Natural killer cell (primary cell): ENCODE measurements around the gene ZNF627. TPM values are rescaled to one million over a fixed set of nuclear protein-coding genes. Genes with fewer than 3 reads are reported as not detected.
A peak's percentile ranks its signal among the peaks of the same experiment; 100 is the strongest.

Experiments used
- ATAC-seq, 3 donors: fragments of 150-1000 bp in 2 of 3; fragments of 200-7000 bp in 1 of 3; cut with Tn5 transposase; 1 replicate in 1 of 3; 2 replicates in 2 of 3; pipeline ENCODE4 v1.10.0; 2021; ENCODE audit warnings: mild to moderate bottlenecking in 2 of 3, moderate library complexity in 2 of 3
- DNase-seq, 2 donors: peaks; one replicate each; pipeline versions ENCODE4 v3.0.0 to v3.0.0-alpha.2; 2013 to 2021; ENCODE audit warnings: mixed read lengths in 1 of 2
- H3K27ac ChIP-seq: one replicate; pipeline ENCODE4 v1.5.1; 2013; ENCODE audit warnings: mild to moderate bottlenecking, low read length
- H3K27me3 ChIP-seq: one replicate; pipeline ENCODE4 v1.6.1; 2013; ENCODE audit warnings: low read length; ENCODE audit not compliant: control insufficient read depth, insufficient read depth
- H3K36me3 ChIP-seq: one replicate; pipeline ENCODE4 v1.6.1; 2013; ENCODE audit warnings: low read length; ENCODE audit not compliant: control insufficient read depth, insufficient read depth
- H3K4me1 ChIP-seq: one replicate; pipeline ENCODE4 v1.6.1; 2013; ENCODE audit warnings: low read length; ENCODE audit not compliant: control insufficient read depth, insufficient read depth
- H3K4me3 ChIP-seq: one replicate; pipeline ENCODE4 v1.5.1; 2013; ENCODE audit warnings: low read length
- H3K9me3 ChIP-seq: one replicate; pipeline ENCODE4 v1.6.1; 2013; ENCODE audit warnings: low read length; ENCODE audit not compliant: control insufficient read depth, insufficient read depth
- H3K27ac Mint-ChIP-seq, 2 donors: one replicate each; pipeline ENCODE4 v1.8.0; 2022; ENCODE audit warnings: mild to moderate bottlenecking in 2 of 2, mixed read lengths in 2 of 2, moderate library complexity in 1 of 2
- H3K27me3 Mint-ChIP-seq, 2 donors: one replicate each; pipeline ENCODE4 v1.8.0; 2022; ENCODE audit warnings: low read depth in 2 of 2, mixed read lengths in 2 of 2
- H3K36me3 Mint-ChIP-seq: one replicate; pipeline ENCODE4 v1.8.0; 2022; ENCODE audit warnings: mixed read lengths
- H3K4me1 Mint-ChIP-seq, 2 donors: one replicate each; pipeline ENCODE4 v1.8.0; 2022; ENCODE audit warnings: mixed read lengths in 2 of 2
- H3K4me3 Mint-ChIP-seq: one replicate; pipeline ENCODE4 v1.8.0; 2022; ENCODE audit warnings: mild to moderate bottlenecking, moderate library complexity, mixed read lengths
- H3K9me3 Mint-ChIP-seq, 2 donors: one replicate each; pipeline ENCODE4 v1.8.0; 2022; ENCODE audit warnings: mixed read lengths in 2 of 2
- CTCF ChIP-seq: fragments of 200-600 bp; IDR thresholded peaks from one replicate; pipeline ENCODE4 v1.8.0; 2022; ENCODE audit warnings: antibody characterized with exemption
- WGBS: methylation state at CpG from one replicate; pipeline ENCODE4 v1.1.7; 2013; ENCODE audit warnings: missing lambda C conversion rate; ENCODE audit not compliant: insufficient coverage; 5-methylcytosine and 5-hydroxymethylcytosine counted together
- intact Hi-C: fragments of 100-400 bp; cut with micrococcal nuclease; formaldehyde crosslinking; loops from one replicate; pipeline ENCODE4 v1.14.2; 2022
- total RNA-seq, 4 donors: library from RNA; stranded (reverse); fragments of 120-200 nt in 1 of 4; gene quantifications; one replicate each; pipeline versions ENCODE4 v1.2.3 to v1.2.4, GENCODE V29; 2013 to 2022

The ZNF627 gene
- total RNA-seq, 3 donors from 2014 or later (not counting 1 experiment from before 2014, with no cell fraction given), result 4.7 to 7.5 (median 4.9) TPM

GRCh38 chr19:11574689-11575088 lies 22.6 kb upstream of the ZNF627 start:
- H3K27ac ChIP-seq, result peak overlapping the region; percentile 48
- no peak for DNase-seq
- no peaks in the 10 kb centered on the region for H3K36me3 ChIP-seq
- H3K27ac Mint-ChIP-seq, result no peak overlapping the region
- H3K4me3 ChIP-seq, result no peak overlapping the region
- H3K4me3 Mint-ChIP-seq, result no peak overlapping the region
- H3K9me3 Mint-ChIP-seq, result no peaks in the 10 kb centered on the region
- intact Hi-C loops, result no loop called here
- no peaks in the 10 kb centered on the region for H3K27me3 ChIP-seq
- H3K36me3 Mint-ChIP-seq, result no peaks in the 10 kb centered on the region
- no peak for TF ChIP-seq CTCF
- peaks cover 0 to 6% of the 10 kb centered on the region in 2 donors for H3K4me1 Mint-ChIP-seq
- H3K4me1 ChIP-seq, result peaks cover 34% of the 10 kb centered on the region
- H3K27me3 Mint-ChIP-seq, result no peaks in the 10 kb centered on the region
- WGBS, result 51% methylated on average over 9 of the region's 9 CpGs
- no peaks in the 10 kb centered on the region for H3K9me3 ChIP-seq
- peak in 1 of 3 donors; percentile 27 for ATAC-seq

- ATAC-seq (no peak), DNase-seq (no peak)
- Histone ChIP-seq H3K27me3 (no peaks in the 10 kb centered on the region), H3K4me1 (peaks cover 46% of the 10 kb centered on the region), H3K4me3 (no peak overlapping the region), H3K9me3 (no peaks in the 10 kb centered on the region), H3K27ac (no peak overlapping the region), H3K36me3 (no peaks in the 10 kb centered on the region)
- WGBS, result 93% methylated on average over 15 of the region's 15 CpGs
- Mint-ChIP-seq H3K4me1 (peaks cover 4 to 11% of the 10 kb centered on the region in 2 donors), H3K4me3 (no peak overlapping the region), H3K9me3 (no peaks in the 10 kb centered on the region), H3K27ac (no peak overlapping the region), H3K27me3 (no peaks in the 10 kb centered on the region), H3K36me3 (no peaks in the 10 kb centered on the region)
- TF ChIP-seq CTCF, result no peak
- intact Hi-C loops, result no loop called here
Observed at GRCh38 chr19:11576227-11576626, 21.1 kb upstream of the ZNF627 start.

GRCh38 chr19:11577451-11578257 lies 19.6 kb upstream of the ZNF627 start, which contains the start of gene ACP5:
Gene ACP5 (minus strand): TSS chr19:11577645. CDS start chr19:11577317, 328 bp downstream.
- WGBS, result 84% methylated on average over 18 of the region's 18 CpGs
- TF ChIP-seq CTCF, result no peak
- Mint-ChIP-seq H3K9me3 (no peaks in the 10 kb centered on the region), H3K27me3 (no peaks in the 10 kb centered on the region), H3K4me3 (peak within 1 kb of the TSS; percentile 67), H3K4me1 (peaks cover 14 to 19% of the 10 kb centered on the region in 2 donors), H3K36me3 (no peaks in the 10 kb centered on the region), H3K27ac (no peak within 1 kb of the TSS)
- H3K36me3 ChIP-seq, result no peaks in the 10 kb centered on the region
- DNase-seq (no peak), ATAC-seq (no peak)
- peaks cover 56% of the 10 kb centered on the region for H3K4me1 ChIP-seq
- H3K4me3 ChIP-seq, result peak within 1 kb of the TSS; percentile 55
- H3K9me3 ChIP-seq, result no peaks in the 10 kb centered on the region
- H3K27ac ChIP-seq, result peak within 1 kb of the TSS; percentile 30
- intact Hi-C loops, result no loop called here
- H3K27me3 ChIP-seq, result no peaks in the 10 kb centered on the region
